Prostate gland (tissue), 2 donors: Measurements from ENCODE around the gene FBXL5. TPM values are rescaled to one million over a fixed set of nuclear protein-coding genes. Genes with fewer than 3 reads are reported as not detected.

ENCODE experiments used
- DNase-seq: peaks from one replicate; pipeline ENCODE4 v3.0.0-alpha.2; 2019; ENCODE audit warnings: low spot score
- H3K27ac ChIP-seq, 2 donors: fragments of 200-600 bp; sonication (generic); 2 replicates each; pipeline ENCODE4 v1.5.1; 2017 to 2019
- H3K27me3 ChIP-seq: fragments of 200-600 bp; sonication (generic); replicated peaks from 2 replicates; pipeline ENCODE4 v1.5.1; 2019; ENCODE audit not compliant: insufficient read depth
- H3K36me3 ChIP-seq, 2 donors: fragments of 200-600 bp; sonication (generic); 1 replicate in 1 of 2; 2 replicates in 1 of 2; pipeline versions ENCODE4 v1.5.1 to v1.8.1; 2017 to 2019
- H3K4me1 ChIP-seq: fragments of 200-600 bp; sonication (generic); replicated peaks from 2 replicates; pipeline ENCODE4 v1.5.1; 2019
- H3K4me3 ChIP-seq, 2 donors: fragments of 200-600 bp; sonication (generic); 2 replicates each; pipeline ENCODE4 v1.5.1; 2017 to 2019
- H3K9me3 ChIP-seq: fragments of 200-600 bp; sonication (generic); 2 replicates; pipeline ENCODE4 v1.5.1; 2017
- CTCF ChIP-seq, 4 experiments: fragments of 200-600 bp in 2 of 4; fragments of 450-650 bp in 2 of 4; sonication (generic) in 2 of 4; IDR thresholded peaks; 1 replicate in 3 of 4; 2 replicates in 1 of 4; pipeline ENCODE4 v1.5.1; 2016 to 2019; ENCODE audit warnings: antibody characterized with exemption in 4 of 4, mild to moderate bottlenecking in 2 of 4, moderate library complexity in 2 of 4
- POLR2A ChIP-seq: fragments of 450-650 bp; IDR thresholded peaks from one replicate; pipeline ENCODE4 v1.6.1; 2016; ENCODE audit warnings: antibody characterized with exemption, mild to moderate bottlenecking
- POLR2AphosphoS5 ChIP-seq: sonication (generic); formaldehyde crosslinking; IDR thresholded peaks from one replicate; pipeline ENCODE4 v1.6.1; 2017; ENCODE audit warnings: antibody characterized with exemption
- WGBS: methylation state at CpG from one replicate; pipeline ENCODE4 v1.1.5; 2018; 5-methylcytosine and 5-hydroxymethylcytosine counted together
- intact Hi-C: fragments of 100-400 bp; cut with DNase I; formaldehyde crosslinking; loops from one replicate; pipeline ENCODE4 v1.14.2; 2022
- total RNA-seq, 2 donors: library from RNA; depleted of rRNA; stranded (reverse); fragments of >200 nt; gene quantifications; one replicate each; pipeline ENCODE4 v1.1.0, GENCODE V29; 2016

FBXL5 gene
- total RNA-seq, 2 donors from 2014 or later = 86.0 to 123 TPM

- no peak for DNase-seq
- no peaks in the 10 kb centered on the region for H3K27me3 ChIP-seq
- no peaks in the 10 kb centered on the region for H3K9me3 ChIP-seq
- H3K4me3 ChIP-seq = no peak overlapping the region
- intact Hi-C loops = loop anchor here (5.0 to 10.0 kb wide), 3 partner anchors 65 to 653 kb away; partner anchors contain the start of gene CPEB2
- no peaks in the 10 kb centered on the region for H3K36me3 ChIP-seq
- H3K4me1 ChIP-seq = peaks cover 4% of the 10 kb centered on the region
- TF ChIP-seq POLR2AphosphoS5 = no peak
- TF ChIP-seq POLR2A = no peak
- no peak for TF ChIP-seq CTCF (IDR thresholded peaks at IDR 0.05)
- no peak overlapping the region for H3K27ac ChIP-seq
These were observed 2.2 kb upstream of the FBXL5 start for GRCh38 chr4:15657366-15657765.

GRCh38 chr4:15656038-15656470 lies 897 bp upstream of the FBXL5 start:
- intact Hi-C loops = loop anchor here (5.0 to 10.0 kb wide), 3 partner anchors 64 to 651 kb away; partner anchors contain the start of gene CPEB2
- H3K27me3 ChIP-seq = no peaks in the 10 kb centered on the region
- TF ChIP-seq POLR2A (no peak), CTCF (IDR thresholded peaks at IDR 0.05) (no peak), POLR2AphosphoS5 (no peak)
- H3K4me1 ChIP-seq = peaks cover 4% of the 10 kb centered on the region
- no peak for DNase-seq
- H3K36me3 ChIP-seq = no peaks in the 10 kb centered on the region
- 61% methylated on average over 12 of the region's 12 CpGs for WGBS
- no peaks in the 10 kb centered on the region for H3K9me3 ChIP-seq
- peak overlapping the region; percentile 99 for H3K27ac ChIP-seq
- H3K4me3 ChIP-seq = peak overlapping the region; percentile 72 to 79

GRCh38 chr4:15654593-15655222 lies 449 bp downstream of the FBXL5 start:
- Histone ChIP-seq H3K27me3 (no peaks in the 10 kb centered on the region), H3K36me3 (no peaks in the 10 kb centered on the region), H3K9me3 (no peaks in the 10 kb centered on the region), H3K4me3 (peak overlapping the region; percentile 72 to 79), H3K27ac (peak overlapping the region; percentile 99), H3K4me1 (peaks cover 4% of the 10 kb centered on the region)
- TF ChIP-seq POLR2AphosphoS5 = no peak
- TF ChIP-seq POLR2A = no peak
- TF ChIP-seq CTCF (IDR thresholded peaks at IDR 0.05) = no peak
- 0% methylated on average over 40 of the region's 66 CpGs for WGBS
- peak; percentile 55 for DNase-seq
- intact Hi-C loops = loop anchor here (5.0 to 10.0 kb wide), 3 partner anchors 62 to 650 kb away; partner anchors contain the start of gene CPEB2

GRCh38 chr4:15653864-15654592 lies 1.1 kb downstream of the FBXL5 start:
- WGBS = under 1% methylated on average over 7 of the region's 7 CpGs
- Histone ChIP-seq H3K4me1 (peaks cover 4% of the 10 kb centered on the region), H3K4me3 (peak overlapping the region; percentile 72 to 79), H3K27ac (peak overlapping the region; percentile 99), H3K27me3 (no peaks in the 10 kb centered on the region), H3K36me3 (no peaks in the 10 kb centered on the region), H3K9me3 (no peaks in the 10 kb centered on the region)
- intact Hi-C loops = loop anchor here (10.0 kb wide), 2 partner anchors 259 to 649 kb away; partner anchors contain the start of gene CPEB2
- TF ChIP-seq CTCF (IDR thresholded peaks at IDR 0.05) (no peak), POLR2A (peak; percentile 9), POLR2AphosphoS5 (no peak)
- DNase-seq = no peak
